Fibroblast of upper back skin (primary cell): Measurements from ENCODE around the gene RCOR2.
"Not testable (repeated sequence)": the region's sequence is repeated elsewhere in the genome, so short reads cannot be mapped to it uniquely, and the experiment has no call there.

Experiments
- DNase-seq: peaks from one replicate; pipeline ENCODE4 v3.0.0-alpha.2; 2013

Gene RCOR2

GRCh38 chr11:63875506-63876065 is 41.4 kb downstream of the RCOR2 start:
- DNase-seq: no peak

GRCh38 chr11:63874511-63874910 is 42.5 kb downstream of the RCOR2 start:
- no peak for DNase-seq

- no peak for DNase-seq
These were observed 43.7 kb downstream of the RCOR2 start for GRCh38 chr11:63873311-63873710.

GRCh38 chr11:63872800-63873197 is 44.2 kb downstream of the RCOR2 start:
- no peak for DNase-seq

GRCh38 chr11:63871962-63872799 is 44.8 kb downstream of the RCOR2 start:
- DNase-seq: peak; percentile 86

GRCh38 chr11:63870351-63871140 is 46.4 kb downstream of the RCOR2 start:
- DNase-seq: peak; percentile 16

GRCh38 chr11:63869683-63870082 is 47.3 kb downstream of the RCOR2 start:
- no peak for DNase-seq

- DNase-seq: no peak
These were observed 47.8 kb downstream of the RCOR2 start for GRCh38 chr11:63869171-63869591.

- no peak for DNase-seq
These were observed 48.4 kb downstream of the RCOR2 start for GRCh38 chr11:63868399-63869064.

GRCh38 chr11:63867511-63867910 is 49.5 kb downstream of the RCOR2 start:
- DNase-seq: no peak

- peak; percentile 38 for DNase-seq
These were observed 50.8 kb downstream of the RCOR2 start for GRCh38 chr11:63866211-63866610.

GRCh38 chr11:63863620-63864019 is 53.3 kb downstream of the RCOR2 start:
- not testable (repeated sequence) for DNase-seq

- no peak for DNase-seq
These were observed 54.0 kb downstream of the RCOR2 start for GRCh38 chr11:63862923-63863322.
